Stomach (tissue), 9 donors: ENCODE measurements around the gene SIT1. TPM values are rescaled to one million over a fixed set of nuclear protein-coding genes. Genes with fewer than 3 reads are reported as not detected.

Source experiments
- DNase-seq, 2 donors: peaks; one replicate each; pipeline versions ENCODE4 v3.0.0 to v3.0.0-alpha.2; 2013 to 2019
- H3K27ac ChIP-seq, 5 donors: fragments of 200-600 bp in 4 of 5; sonication (generic) in 4 of 5; one replicate each; pipeline ENCODE4 v1.5.1; 2013 to 2019; ENCODE audit warnings: mild to moderate bottlenecking in 1 of 5, moderate library complexity in 1 of 5
- H3K27me3 ChIP-seq, 3 donors: fragments of 200-600 bp; sonication (generic); one replicate each; pipeline ENCODE4 v1.5.1; 2017 to 2019; ENCODE audit warnings: mixed run types in 1 of 3
- H3K36me3 ChIP-seq, 4 donors: fragments of 200-600 bp; sonication (generic); 1 replicate in 3 of 4; 2 replicates in 1 of 4; pipeline ENCODE4 v1.5.1; 2016 to 2019
- H3K4me1 ChIP-seq, 4 donors: fragments of 200-600 bp; sonication (generic); one replicate each; pipeline ENCODE4 v1.5.1; 2016 to 2019
- H3K4me3 ChIP-seq, 4 donors: fragments of 200-600 bp; sonication (generic) in 3 of 4; one replicate each; pipeline ENCODE4 v1.5.1; 2016 to 2019; ENCODE audit warnings: mild to moderate bottlenecking in 1 of 4
- H3K9me3 ChIP-seq, 4 donors: fragments of 200-600 bp; sonication (generic); one replicate each; pipeline ENCODE4 v1.5.1; 2016 to 2019
- CTCF ChIP-seq, 7 experiments: fragments of 450-650 bp in 4 of 7; fragments of 200-600 bp in 3 of 7; sonication (generic) in 3 of 7; IDR thresholded peaks; one replicate each; pipeline ENCODE4 v1.5.1; 2016 to 2019; ENCODE audit warnings: antibody characterized with exemption in 7 of 7, control low read depth in 2 of 7, mild to moderate bottlenecking in 1 of 7
- EP300 ChIP-seq: sonication (generic); formaldehyde crosslinking; IDR thresholded peaks from one replicate; pipeline ENCODE4 v1.6.1; 2017; ENCODE audit warnings: antibody characterized with exemption
- POLR2A ChIP-seq, 4 donors: fragments of 450-650 bp; IDR thresholded peaks; one replicate each; pipeline ENCODE4 v1.6.1; 2016; ENCODE audit warnings: antibody characterized with exemption in 4 of 4, control low read depth in 2 of 4, mild to moderate bottlenecking in 1 of 4, moderate library complexity in 1 of 4
- POLR2AphosphoS5 ChIP-seq, 3 donors: sonication (generic); formaldehyde crosslinking; IDR thresholded peaks; one replicate each; pipeline ENCODE4 v1.6.1; 2016; ENCODE audit warnings: antibody characterized with exemption in 3 of 3
- WGBS, 5 donors: extraction: QIAGEN DNeasy Blood & Tissue Kit in 3 of 5; methylation state at CpG; one replicate each; pipeline versions ENCODE4 v1.1.5 to v1.1.7; 2013 to 2018; 5-methylcytosine and 5-hydroxymethylcytosine counted together
- intact Hi-C: fragments of 100-400 bp; cut with DNase I; formaldehyde crosslinking; loops from one replicate; pipeline ENCODE4 v1.15.1; 2023; ENCODE audit warnings: low total_unique reads
- polyA plus RNA-seq, 3 donors: library from polyadenylated mRNA; stranded (reverse); fragments of 200-250 nt; gene quantifications; one replicate each; pipeline ENCODE4 v1.2.3, GENCODE V29; 2013
- total RNA-seq, 5 donors: library from RNA; depleted of rRNA; stranded (reverse); fragments of >200 nt; gene quantifications; one replicate each; pipeline versions ENCODE4 v1.1.0 to v1.2.3, GENCODE V29; 2014 to 2016
- donor health status: healthy with polysubstance abuse.
- donor health status: Bipolar disorder and iron deficiency.
- donor health status: healthy.

Gene SIT1
- total and polyA plus RNA-seq, 8 donors, result 0.62 to 2.3 (median 1.1) TPM; not detected in 3

- intact Hi-C loops, result no loop called here
Observed at GRCh38 chr9:35690614-35691333, 40.0 kb upstream of the SIT1 start.

GRCh38 chr9:35690294-35690613 lies 39.5 kb upstream of the SIT1 start:
- intact Hi-C loops, result no loop called here
- DNase-seq, result no peak
- Histone ChIP-seq H3K4me1 (peaks cover 13 to 76% (median 59%) of the 10 kb centered on the region in 4 donors), H3K27me3 (no peaks in the 10 kb centered on the region), H3K27ac (peak overlapping the region; percentile 92 to 97 (median 95)), H3K4me3 (peak overlapping the region; percentile 65 to 75 (median 70)), H3K36me3 (peaks cover 5 to 30% (median 17%) of the 10 kb centered on the region in 4 donors), H3K9me3 (no peaks in the 10 kb centered on the region)
- 0 to 5% (median 0%) methylated on average over 4 to 21 of the region's 21 CpGs for WGBS, 5 donors
- TF ChIP-seq CTCF (IDR thresholded peaks at IDR 0.05) (no peak), POLR2A (IDR thresholded peaks at IDR 0.05) (no peak), POLR2AphosphoS5 (IDR thresholded peaks at IDR 0.05) (no peak), EP300 (no peak)

More at GRCh38 chr9:35690614-35691333, 40.0 kb upstream of the SIT1 start:
- TF ChIP-seq CTCF (IDR thresholded peaks at IDR 0.05), result no peak
- TF ChIP-seq POLR2AphosphoS5 (IDR thresholded peaks at IDR 0.05), result peak; percentile 6 to 34 (median 29)
- TF ChIP-seq POLR2A (IDR thresholded peaks at IDR 0.05), result peak in 1 of 4 donors; percentile 26
- Histone ChIP-seq H3K4me3 (peak overlapping the region; percentile 65 to 75 (median 70)), H3K27ac (peak overlapping the region; percentile 92 to 97 (median 95)), H3K36me3 (peaks cover 2 to 25% (median 12%) of the 10 kb centered on the region in 4 donors), H3K9me3 (no peaks in the 10 kb centered on the region), H3K27me3 (no peaks in the 10 kb centered on the region), H3K4me1 (peaks cover 18 to 76% (median 60%) of the 10 kb centered on the region in 4 donors)
- 0 to 1% (median 1%) methylated on average over 38 to 61 of the region's 61 CpGs for WGBS, 5 donors
- peak; percentile 70 to 91 for DNase-seq

GRCh38 chr9:35689542-35690293 lies 39.0 kb upstream of the SIT1 start, which contains the start of gene TPM2:
TSS of gene TPM2 (minus strand) at chr9:35689925. CDS start at chr9:35689817, 108 bp downstream.
- Histone ChIP-seq H3K4me3 (peak within 1 kb of the TSS; percentile 65 to 75 (median 70)), H3K4me1 (peaks cover 8 to 76% (median 57%) of the 10 kb centered on the region in 4 donors), H3K27ac (peak within 1 kb of the TSS; percentile 92 to 97 (median 95)), H3K9me3 (no peaks in the 10 kb centered on the region), H3K36me3 (peaks cover 10 to 35% (median 22%) of the 10 kb centered on the region in 4 donors), H3K27me3 (no peaks in the 10 kb centered on the region)
- TF ChIP-seq CTCF (IDR thresholded peaks at IDR 0.05) (no peak), EP300 (peak; percentile 4), POLR2AphosphoS5 (IDR thresholded peaks at IDR 0.05) (peak; percentile 72 to 98 (median 90)), POLR2A (IDR thresholded peaks at IDR 0.05) (no peak)
- WGBS, 5 donors, result 16 to 25% (median 22%) methylated on average over 25 to 61 of the region's 61 CpGs
- intact Hi-C loops, result no loop called here
- peak; percentile 37 to 91 for DNase-seq
